Endometrial microvascular endothelial cells (primary cell): ENCODE data around the gene SFPQ. TPM values are rescaled to one million over a fixed set of nuclear protein-coding genes. Genes with fewer than 3 reads are reported as not detected.
"Not testable (repeated sequence)": the region's sequence is repeated elsewhere in the genome, so short reads cannot be mapped to it uniquely, and the experiment has no call there.

Experiments used
- in situ Hi-C: cut with HindIII; loops from 2 replicates; pipeline ENCODE4 v1.10.0; 2017; ENCODE audit warnings: low sequenced_read_pairs, low pct_unique_long_range_greater_than_20kb; ENCODE audit errors: inconsistent ontology term
- total RNA-seq: library from RNA; depleted of rRNA; stranded (reverse); fragments of >200 nt; gene quantifications from one replicate; pipeline ENCODE4 v1.2.3, GENCODE V29; 2015; ENCODE audit errors: inconsistent ontology term

SFPQ gene
- total RNA-seq, 1 donor from 2014 or later, result 196 TPM

- in situ Hi-C loops, result no loop called here
Measured at GRCh38 chr1:35164893-35165292, 28.1 kb downstream of the SFPQ start.

- in situ Hi-C loops, result no loop called here
Measured at GRCh38 chr1:35151220-35151619, 41.7 kb downstream of the SFPQ start.

GRCh38 chr1:35145892-35146549 lies 46.9 kb downstream of the SFPQ start:
- in situ Hi-C loops, result not testable (repeated sequence)

GRCh38 chr1:35143737-35144508 lies 49.0 kb downstream of the SFPQ start:
- in situ Hi-C loops, result no loop called here

- in situ Hi-C loops, result not testable (repeated sequence)
Measured at GRCh38 chr1:35142728-35143127, 50.2 kb downstream of the SFPQ start.

GRCh38 chr1:35142294-35142693 lies 50.7 kb downstream of the SFPQ start:
- in situ Hi-C loops, result not testable (repeated sequence)

GRCh38 chr1:35137590-35137989 lies 55.4 kb downstream of the SFPQ start:
- in situ Hi-C loops, result not testable (repeated sequence)

GRCh38 chr1:35136780-35137179 lies 56.2 kb downstream of the SFPQ start:
- in situ Hi-C loops, result no loop called here

Other genes starting within 250 kb of the SFPQ start
- gene TMEM35B, start 207.8 kb downstream of the SFPQ start, total RNA-seq, result 60.3 TPM
- gene ZMYM6, start 161.2 kb downstream of the SFPQ start, total RNA-seq, result 12.2 TPM
- 20.3 TPM for gene ZMYM1, start 113.8 kb downstream of the SFPQ start, total RNA-seq
- gene ZMYM4, start 75.6 kb upstream of the SFPQ start, total RNA-seq, result 33.1 TPM